SKM-1 treated with dmso at 0.1 percent for 144 hours (cell line): ENCODE data around the gene BPIFB2.
"Not testable (repeated sequence)": the region's sequence is repeated elsewhere in the genome, so short reads cannot be mapped to it uniquely, and the experiment has no call there.

Source experiments
- DNase-seq: peaks from one replicate; lab custom pipeline; 2025; ENCODE audit not compliant: unreplicated experiment; lab: John Stamatoyannopoulos, UW

BPIFB2 gene

GRCh38 chr20:33007376-33008335 is at the start of gene BPIFB2:
TSS of gene BPIFB2 (plus strand) at chr20:33007704. CDS start at chr20:33008575, 871 bp downstream.
- DNase-seq: no peak

GRCh38 chr20:32958574-32958973 is 48.9 kb upstream of the BPIFB2 start:
- DNase-seq: no peak

GRCh38 chr20:32959351-32960221 is 47.9 kb upstream of the BPIFB2 start:
- DNase-seq: no peak

- no peak for DNase-seq
Observed at GRCh38 chr20:32960222-32960518, 47.3 kb upstream of the BPIFB2 start.

- DNase-seq: no peak
Observed at GRCh38 chr20:32960849-32961731, 46.4 kb upstream of the BPIFB2 start.

GRCh38 chr20:32962053-32962452 is 45.5 kb upstream of the BPIFB2 start:
- no peak for DNase-seq

- not testable (repeated sequence) for DNase-seq
Observed at GRCh38 chr20:32962646-32963045, 44.9 kb upstream of the BPIFB2 start.

GRCh38 chr20:32963176-32963575 is 44.3 kb upstream of the BPIFB2 start:
- DNase-seq: no peak

- DNase-seq: no peak
Observed at GRCh38 chr20:32964575-32964974, 42.9 kb upstream of the BPIFB2 start.

- DNase-seq: no peak
Observed at GRCh38 chr20:32965115-32965514, 42.4 kb upstream of the BPIFB2 start.

GRCh38 chr20:32965581-32966373 is 41.7 kb upstream of the BPIFB2 start:
- no peak for DNase-seq

- no peak for DNase-seq
Observed at GRCh38 chr20:32966382-32966781, 41.1 kb upstream of the BPIFB2 start.

- DNase-seq: peak; percentile 19
Observed at GRCh38 chr20:32966881-32967781, 40.4 kb upstream of the BPIFB2 start.

GRCh38 chr20:32967961-32968457 is 39.5 kb upstream of the BPIFB2 start:
- DNase-seq: no peak

GRCh38 chr20:32968478-32969241 is 38.8 kb upstream of the BPIFB2 start:
- DNase-seq: no peak

- DNase-seq: no peak
Observed at GRCh38 chr20:32969356-32970114, 38.0 kb upstream of the BPIFB2 start.
